Bronchial epithelial cell (primary cell): ENCODE measurements around the gene CLGN. TPM values are rescaled to one million over a fixed set of nuclear protein-coding genes. Genes with fewer than 3 reads are reported as not detected.

Experiments used
- DNase-seq: peaks from one replicate; pipeline ENCODE4 v3.0.0-alpha.2; 2010; ENCODE audit warnings: low read depth
- FAIRE-seq: peaks from 2 replicates; lab custom pipeline; 2011; peaks lifted over from hg19 to GRCh38; lab: Jason Lieb, UNC
- H3K27me3 ChIP-seq: 2 replicates; pipeline ENCODE4 v1.5.1; 2011; ENCODE audit warnings: low read length; ENCODE audit not compliant: control insufficient read depth, insufficient read depth
- H3K36me3 ChIP-seq: 2 replicates; pipeline ENCODE4 v1.5.1; 2011; ENCODE audit warnings: low read length; ENCODE audit not compliant: control insufficient read depth, insufficient read depth
- H3K4me3 ChIP-seq: 2 replicates; pipeline ENCODE4 v1.5.1; 2011; ENCODE audit warnings: mild to moderate bottlenecking, low read depth, low read length, control low read depth
- CTCF ChIP-seq: IDR thresholded peaks from 2 replicates; pipeline ENCODE4 v1.5.1; 2011; ENCODE audit warnings: mild to moderate bottlenecking, moderate library complexity, low read length, control low read depth, inconsistent platforms; ENCODE audit not compliant: insufficient read depth, severe bottlenecking
- total RNA-seq: library from RNA; depleted of rRNA; stranded (reverse); fragments of >200 nt; gene quantifications from 2 replicates; pipeline ENCODE4 v1.2.1, GENCODE V29; 2014

CLGN gene
- total RNA-seq, 1 donor from 2014 or later: 78.5 TPM

- H3K36me3 ChIP-seq: no peaks in the 10 kb centered on the region
- no peak for FAIRE-seq
- no peak for TF ChIP-seq CTCF
- no peak overlapping the region for H3K4me3 ChIP-seq
- H3K27me3 ChIP-seq: no peaks in the 10 kb centered on the region
- DNase-seq: no peak
Measured at GRCh38 chr4:140363051-140363450, 64.4 kb downstream of the CLGN start.

DNA sequence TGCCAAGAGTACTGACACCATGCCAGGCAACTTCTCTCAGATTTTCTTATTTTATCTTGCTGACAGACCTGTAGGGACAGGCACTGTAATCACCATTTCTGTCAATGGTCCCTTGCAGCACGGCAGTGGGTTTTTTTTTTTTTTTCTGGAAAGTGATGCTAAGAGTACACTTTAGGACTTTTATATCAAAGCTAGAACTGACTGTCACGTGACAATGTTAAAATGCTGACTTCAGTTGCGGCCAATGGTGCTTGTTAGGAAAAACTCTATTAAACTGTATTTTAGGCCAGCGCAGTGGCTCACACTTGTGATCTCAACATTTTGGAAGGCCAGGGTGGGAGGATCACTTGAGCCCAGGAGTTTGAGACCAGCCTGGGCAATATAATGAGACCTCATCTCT lies 66.3 kb downstream of the CLGN start:
- no peaks in the 10 kb centered on the region for H3K36me3 ChIP-seq
- no peak for TF ChIP-seq CTCF
- H3K27me3 ChIP-seq: no peaks in the 10 kb centered on the region
- no peak overlapping the region for H3K4me3 ChIP-seq
- DNase-seq (no peak), FAIRE-seq (no peak)

GRCh38 chr4:140359562-140360427 lies 67.7 kb downstream of the CLGN start:
- H3K4me3 ChIP-seq: no peak overlapping the region
- no peaks in the 10 kb centered on the region for H3K27me3 ChIP-seq
- FAIRE-seq (peak; percentile 28), DNase-seq (peak; percentile 77)
- TF ChIP-seq CTCF: peak; percentile 76
- no peaks in the 10 kb centered on the region for H3K36me3 ChIP-seq

DNA sequence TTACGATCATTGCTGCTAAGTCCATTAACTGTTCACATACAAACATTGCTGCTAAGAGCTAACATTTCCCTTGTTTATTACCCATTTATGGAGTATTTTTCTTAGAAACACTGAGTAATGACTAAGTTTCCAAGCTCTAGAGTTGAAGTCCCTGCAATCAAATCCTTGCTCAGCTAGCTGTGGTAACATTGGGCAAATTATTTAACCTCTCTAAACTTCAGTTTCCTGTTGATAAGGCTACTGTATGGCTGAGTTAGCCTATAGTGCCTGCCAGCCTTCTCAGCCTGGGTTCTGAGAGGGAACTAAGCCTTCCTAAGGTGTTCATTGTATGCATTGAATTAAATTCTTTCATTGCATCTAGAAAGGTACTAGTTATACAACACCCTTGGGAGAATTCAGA lies 69.2 kb downstream of the CLGN start:
- H3K4me3 ChIP-seq: no peak overlapping the region
- DNase-seq (no peak), FAIRE-seq (no peak)
- TF ChIP-seq CTCF: no peak
- no peaks in the 10 kb centered on the region for H3K36me3 ChIP-seq
- H3K27me3 ChIP-seq: no peaks in the 10 kb centered on the region

GRCh38 chr4:140357868-140358267 lies 69.6 kb downstream of the CLGN start:
- FAIRE-seq (no peak), DNase-seq (no peak)
- no peak for TF ChIP-seq CTCF

More at GRCh38 chr4:140357868-140358267, 69.6 kb downstream of the CLGN start:
- Histone ChIP-seq H3K27me3 (no peaks in the 10 kb centered on the region), H3K4me3 (no peak overlapping the region), H3K36me3 (no peaks in the 10 kb centered on the region)
